ENCODE data around the gene LINGO1. TPM values are rescaled to one million over a fixed set of nuclear protein-coding genes. Genes with fewer than 3 reads are reported as not detected.

LINGO1 gene
- total RNA-seq, 2 experiments from 2014 or later: not detected

DNA sequence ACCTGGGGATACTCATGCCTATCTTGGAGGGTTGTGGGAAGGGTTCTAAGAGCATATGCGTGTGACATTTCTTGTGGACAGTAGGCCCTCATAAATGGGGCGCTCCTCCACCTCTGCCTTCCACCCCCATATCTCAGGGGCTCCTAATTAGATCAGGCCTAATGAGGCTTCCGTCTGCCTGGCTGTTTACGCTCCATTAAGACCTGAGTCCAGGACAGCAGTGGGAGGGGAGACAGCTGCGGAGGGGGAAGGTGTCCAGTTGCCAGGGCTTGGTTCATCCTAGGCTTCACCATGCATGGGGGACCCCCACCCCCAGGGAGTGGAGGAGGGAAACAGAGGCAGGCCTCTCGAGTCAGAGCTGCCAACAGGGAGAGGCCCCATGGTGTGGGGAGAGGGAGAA lies 9.3 kb upstream of the LINGO1 start:
- no peaks in the 10 kb centered on the region for H3K4me1 ChIP-seq (ENCODE audit: insufficient read depth, low read length, poor library complexity, severe bottlenecking)
- no peaks in the 10 kb centered on the region for H3K9me3 ChIP-seq (ENCODE audit: low read length)
- no peak for DNase-seq (ENCODE audit: low spot score)
- no peaks in the 10 kb centered on the region for H3K9me2 ChIP-seq (ENCODE audit: insufficient read depth, low read length)
- H4K20me1 ChIP-seq (ENCODE audit: insufficient read depth, low read length): no peaks in the 10 kb centered on the region
- BruUV-seq (replicated peaks): no TSS peak
- POLR2A ChIA-PET: no interaction called here
- H3K36me3 ChIP-seq (ENCODE audit: insufficient read depth, low read length): no peaks in the 10 kb centered on the region
- no peak overlapping the region for H3K4me3 ChIP-seq (ENCODE audit: low read depth, low read length, poor library complexity, severe bottlenecking)
- TF ChIP-seq, protein P1, sequence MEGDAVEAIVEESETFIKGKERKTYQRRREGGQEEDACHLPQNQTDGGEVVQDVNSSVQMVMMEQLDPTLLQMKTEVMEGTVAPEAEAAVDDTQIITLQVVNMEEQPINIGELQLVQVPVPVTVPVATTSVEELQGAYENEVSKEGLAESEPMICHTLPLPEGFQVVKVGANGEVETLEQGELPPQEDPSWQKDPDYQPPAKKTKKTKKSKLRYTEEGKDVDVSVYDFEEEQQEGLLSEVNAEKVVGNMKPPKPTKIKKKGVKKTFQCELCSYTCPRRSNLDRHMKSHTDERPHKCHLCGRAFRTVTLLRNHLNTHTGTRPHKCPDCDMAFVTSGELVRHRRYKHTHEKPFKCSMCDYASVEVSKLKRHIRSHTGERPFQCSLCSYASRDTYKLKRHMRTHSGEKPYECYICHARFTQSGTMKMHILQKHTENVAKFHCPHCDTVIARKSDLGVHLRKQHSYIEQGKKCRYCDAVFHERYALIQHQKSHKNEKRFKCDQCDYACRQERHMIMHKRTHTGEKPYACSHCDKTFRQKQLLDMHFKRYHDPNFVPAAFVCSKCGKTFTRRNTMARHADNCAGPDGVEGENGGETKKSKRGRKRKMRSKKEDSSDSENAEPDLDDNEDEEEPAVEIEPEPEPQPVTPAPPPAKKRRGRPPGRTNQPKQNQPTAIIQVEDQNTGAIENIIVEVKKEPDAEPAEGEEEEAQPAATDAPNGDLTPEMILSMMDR (conservative IDR thresholded peaks at IDR 0.05; ENCODE audit: low read length): no peak
- TF ChIP-seq EZH2phosphoT487 (IDR thresholded peaks at IDR 0.05; ENCODE audit: borderline replicate concordance, low read depth, low read length): no peak
- no peak overlapping the region for H2AFZ ChIP-seq (ENCODE audit: low read length)
- intact Hi-C loops (cut with micrococcal nuclease; ENCODE audit: unreplicated experiment): no loop called here
- no peak overlapping the region for H3K4me2 ChIP-seq (ENCODE audit: low read length)
- CTCF ChIA-PET (ENCODE audit: unreplicated experiment): no interaction called here
- no peak overlapping the region for H3K27ac ChIP-seq (ENCODE audit: low read depth, low read length, poor library complexity, severe bottlenecking)
- no peaks in the 10 kb centered on the region for H3K79me2 ChIP-seq (ENCODE audit: insufficient read depth, low read depth, low read length)

DNA sequence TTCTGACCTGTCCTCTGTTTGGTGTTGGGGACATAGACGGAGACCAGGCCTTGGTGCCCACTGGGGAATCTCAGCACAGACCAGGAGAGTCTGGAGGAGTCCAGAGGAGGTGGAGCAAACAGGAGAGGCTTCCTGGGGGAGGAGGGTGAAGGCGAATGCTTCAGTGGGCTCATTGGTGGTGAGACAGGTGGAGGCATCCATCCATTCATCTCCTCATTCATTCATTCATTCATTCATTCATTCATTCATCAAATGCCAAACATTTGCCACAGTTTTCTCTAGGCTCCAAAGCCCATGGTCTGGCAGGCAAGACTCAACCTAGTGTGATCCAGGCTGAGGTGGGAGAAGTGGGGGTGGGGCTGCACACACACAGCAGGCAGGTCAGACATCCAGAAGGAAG lies 7.9 kb upstream of the LINGO1 start:
- DNase-seq (ENCODE audit: low spot score): no peak
- H4K20me1 ChIP-seq (ENCODE audit: insufficient read depth, low read length): no peaks in the 10 kb centered on the region
- BruUV-seq (replicated peaks): no TSS peak
- H3K4me1 ChIP-seq (ENCODE audit: insufficient read depth, low read length, poor library complexity, severe bottlenecking): no peaks in the 10 kb centered on the region
- no peak overlapping the region for H3K4me3 ChIP-seq (ENCODE audit: low read depth, low read length, poor library complexity, severe bottlenecking)
- no peaks in the 10 kb centered on the region for H3K9me3 ChIP-seq (ENCODE audit: low read length)
- no peaks in the 10 kb centered on the region for H3K36me3 ChIP-seq (ENCODE audit: insufficient read depth, low read length)
- intact Hi-C loops (cut with micrococcal nuclease; ENCODE audit: unreplicated experiment): no loop called here
- H3K27ac ChIP-seq (ENCODE audit: low read depth, low read length, poor library complexity, severe bottlenecking): no peak overlapping the region
- no peak overlapping the region for H2AFZ ChIP-seq (ENCODE audit: low read length)
- CTCF ChIA-PET (ENCODE audit: unreplicated experiment): no interaction called here
- no peak overlapping the region for H3K4me2 ChIP-seq (ENCODE audit: low read length)
- POLR2A ChIA-PET: no interaction called here
- TF ChIP-seq, protein P1 (conservative IDR thresholded peaks at IDR 0.05; ENCODE audit: low read length): no peak
- no peak for TF ChIP-seq EZH2phosphoT487 (IDR thresholded peaks at IDR 0.05; ENCODE audit: borderline replicate concordance, low read depth, low read length)
- no peaks in the 10 kb centered on the region for H3K79me2 ChIP-seq (ENCODE audit: insufficient read depth, low read depth, low read length)
- H3K9me2 ChIP-seq (ENCODE audit: insufficient read depth, low read length): no peaks in the 10 kb centered on the region

- Histone ChIP-seq H3K4me2 (ENCODE audit: low read length) (no peak overlapping the region), H3K9me3 (ENCODE audit: low read length) (no peaks in the 10 kb centered on the region), H2AFZ (ENCODE audit: low read length) (no peak overlapping the region), H4K20me1 (ENCODE audit: insufficient read depth, low read length) (no peaks in the 10 kb centered on the region), H3K4me1 (ENCODE audit: insufficient read depth, low read length, poor library complexity, severe bottlenecking) (no peaks in the 10 kb centered on the region), H3K36me3 (ENCODE audit: insufficient read depth, low read length) (no peaks in the 10 kb centered on the region), H3K4me3 (ENCODE audit: low read depth, low read length, poor library complexity, severe bottlenecking) (no peak overlapping the region), H3K9me2 (ENCODE audit: insufficient read depth, low read length) (no peaks in the 10 kb centered on the region), H3K27ac (ENCODE audit: low read depth, low read length, poor library complexity, severe bottlenecking) (no peak overlapping the region), H3K79me2 (ENCODE audit: insufficient read depth, low read depth, low read length) (no peaks in the 10 kb centered on the region)
- intact Hi-C loops (cut with micrococcal nuclease; ENCODE audit: unreplicated experiment): no loop called here
- ChIA-PET POLR2A (no interaction called here), CTCF (ENCODE audit: unreplicated experiment) (no interaction called here)
- no peak for DNase-seq (ENCODE audit: low spot score)
- no peak for TF ChIP-seq EZH2phosphoT487 (IDR thresholded peaks at IDR 0.05; ENCODE audit: borderline replicate concordance, low read depth, low read length)
- TF ChIP-seq, protein P1 (conservative IDR thresholded peaks at IDR 0.05; ENCODE audit: low read length): no peak
- no TSS peak for BruUV-seq (replicated peaks)
These were observed 6.7 kb upstream of the LINGO1 start for GRCh38 chr15:77639431-77639830.
